Stimulated activated CD4-positive, alpha-beta T cell treated with anti-CD3 and anti-CD28 coated beads, Interleukin-1b, Interleukin-23, amount 100 ng/mL, for 1 hour (primary cell): ENCODE measurements around the gene DLEC1.
"Not testable (repeated sequence)": the region's sequence is repeated elsewhere in the genome, so short reads cannot be mapped to it uniquely, and the experiment has no call there.

Experiments used
- DNase-seq, 2 donors: peaks; one replicate each; pipeline ENCODE4 v3.0.0-alpha.2; 2020; ENCODE audit warnings: low read depth in 2 of 2

The DLEC1 gene

GRCh38 chr3:38120693-38121450 is 81.9 kb downstream of the DLEC1 start:
- no peak for DNase-seq

- no peak for DNase-seq
These were observed 82.4 kb downstream of the DLEC1 start for GRCh38 chr3:38121451-38121831.

GRCh38 chr3:38121832-38122461 is 82.9 kb downstream of the DLEC1 start:
- no peak for DNase-seq

GRCh38 chr3:38122712-38123290 is 83.8 kb downstream of the DLEC1 start:
- no peak for DNase-seq

GRCh38 chr3:38124324-38125122 is 85.5 kb downstream of the DLEC1 start:
- DNase-seq: no peak

- DNase-seq: no peak
These were observed 86.5 kb downstream of the DLEC1 start for GRCh38 chr3:38125305-38126120.

GRCh38 chr3:38126121-38126892 is 87.3 kb downstream of the DLEC1 start:
- DNase-seq: no peak

GRCh38 chr3:38127611-38128302 is 88.7 kb downstream of the DLEC1 start:
- DNase-seq: no peak

- DNase-seq: no peak
These were observed 89.3 kb downstream of the DLEC1 start for GRCh38 chr3:38128303-38128655.

- no peak for DNase-seq
These were observed 90.0 kb downstream of the DLEC1 start for GRCh38 chr3:38129058-38129457.

GRCh38 chr3:38130631-38131065 is 91.6 kb downstream of the DLEC1 start:
- DNase-seq: no peak

- no peak for DNase-seq
These were observed 92.8 kb downstream of the DLEC1 start for GRCh38 chr3:38131621-38132369.

- no peak for DNase-seq
These were observed 94.2 kb downstream of the DLEC1 start for GRCh38 chr3:38133209-38133556.

GRCh38 chr3:38133557-38134405 is 94.8 kb downstream of the DLEC1 start:
- no peak for DNase-seq

- DNase-seq: not testable (repeated sequence)
These were observed 95.6 kb downstream of the DLEC1 start for GRCh38 chr3:38134517-38135143.

GRCh38 chr3:38135621-38136277 is 96.7 kb downstream of the DLEC1 start:
- not testable (repeated sequence) for DNase-seq

- DNase-seq: no peak
These were observed 97.4 kb downstream of the DLEC1 start for GRCh38 chr3:38136393-38136776.
